T-helper 1 cell (primary cell): Measurements from ENCODE around the gene ATPAF1.
A peak's percentile ranks its signal among the peaks of the same experiment; 100 is the strongest.
"Not testable (repeated sequence)": the region's sequence is repeated elsewhere in the genome, so short reads cannot be mapped to it uniquely, and the experiment has no call there.

ENCODE experiments used
- DNase-seq, 5 donors: peaks; one replicate each; pipeline ENCODE4 v3.0.0-alpha.2; 2012 to 2020

Gene ATPAF1

GRCh38 chr1:46679789-46680573 lies 11.8 kb upstream of the ATPAF1 start:
- DNase-seq = no peak

DNA sequence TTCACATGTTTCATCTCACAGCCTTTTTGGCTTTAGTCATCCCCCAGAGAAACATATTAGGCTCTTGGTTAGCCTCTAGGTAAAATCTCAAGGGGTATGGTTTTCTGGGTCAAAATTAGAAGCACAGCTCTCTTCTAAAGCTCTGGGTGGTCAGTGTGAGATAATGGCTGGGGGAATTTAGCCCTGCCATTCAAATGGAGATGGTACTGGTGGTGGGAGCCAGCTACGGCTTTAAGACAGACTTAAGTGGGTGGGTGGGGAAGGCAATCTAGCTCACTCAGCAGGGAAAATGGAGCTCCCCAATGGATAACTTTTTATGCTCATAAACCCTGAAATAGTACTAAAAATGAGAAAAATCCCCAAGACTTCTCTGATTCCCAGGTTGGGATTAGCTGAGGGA lies 9.2 kb upstream of the ATPAF1 start:
- no peak for DNase-seq

GRCh38 chr1:46676531-46676930 lies 8.4 kb upstream of the ATPAF1 start:
- no peak for DNase-seq

DNA sequence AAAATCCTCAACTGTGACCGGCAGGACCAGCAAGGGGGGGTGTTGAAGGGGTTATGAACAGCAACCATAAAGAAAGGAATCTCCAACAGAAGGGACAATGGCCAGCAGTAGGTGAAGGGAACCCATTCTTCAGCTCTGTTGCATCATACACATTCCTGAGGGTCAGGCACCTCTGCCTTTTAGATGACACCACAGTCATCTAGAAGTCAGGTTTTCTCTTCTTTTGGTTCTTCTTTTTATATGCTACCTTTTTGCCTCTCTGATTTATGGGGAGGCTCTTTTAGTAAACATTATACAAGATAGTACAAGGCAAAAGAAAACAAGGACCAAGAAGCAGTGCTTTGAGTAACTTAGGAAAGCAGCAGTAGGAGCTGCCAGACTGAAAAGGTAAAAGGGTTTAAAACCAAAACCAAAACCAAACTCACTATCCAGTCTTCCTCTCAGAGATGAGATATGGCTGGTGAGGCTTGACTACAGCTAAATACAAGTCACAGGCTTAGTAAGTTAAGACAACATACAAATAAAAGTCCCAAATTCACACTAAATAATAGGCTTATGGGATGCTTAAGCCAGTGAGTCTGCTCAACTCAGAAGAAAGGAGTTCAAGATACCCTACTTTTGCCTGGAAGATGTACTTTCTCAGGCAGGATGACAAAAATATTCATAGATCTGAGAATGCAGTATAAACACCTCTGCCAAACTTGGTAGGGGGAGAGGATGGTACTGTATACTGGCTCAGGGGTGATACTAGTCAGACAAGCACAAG lies 7.6 kb upstream of the ATPAF1 start:
- peak in 1 of 5 donors; percentile 63 for DNase-seq

- DNase-seq = peak in 1 of 5 donors; percentile 21
Observed at GRCh38 chr1:46673749-46674182, 5.6 kb upstream of the ATPAF1 start.

- no peak for DNase-seq
Observed at GRCh38 chr1:46672696-46673095, 4.5 kb upstream of the ATPAF1 start.

DNA sequence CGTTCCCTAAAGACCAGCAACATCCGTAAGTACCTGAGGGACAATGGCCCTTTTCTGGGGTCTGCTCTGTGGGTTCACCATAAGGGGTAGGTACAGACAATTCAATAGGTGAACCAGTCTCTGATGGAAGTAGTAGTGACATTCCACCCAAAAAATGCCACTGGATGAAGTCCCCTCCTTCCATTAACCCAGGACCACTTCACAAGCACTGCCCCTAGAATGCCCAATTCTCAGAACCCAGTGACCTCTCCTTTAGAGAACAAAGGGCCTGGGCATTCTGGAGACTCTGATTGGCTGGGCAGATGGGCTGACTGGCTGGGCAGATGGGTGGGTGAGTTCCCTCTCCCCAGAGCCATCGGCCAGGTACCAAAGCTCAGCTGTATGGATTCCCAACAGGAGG lies 3.4 kb upstream of the ATPAF1 start, which contains the start of gene TEX38:
TSS of gene TEX38 (plus strand) at position 301 of the 400 bp plus-strand sequence. CDS start at position 382, 81 bp downstream.
- no peak for DNase-seq

DNA sequence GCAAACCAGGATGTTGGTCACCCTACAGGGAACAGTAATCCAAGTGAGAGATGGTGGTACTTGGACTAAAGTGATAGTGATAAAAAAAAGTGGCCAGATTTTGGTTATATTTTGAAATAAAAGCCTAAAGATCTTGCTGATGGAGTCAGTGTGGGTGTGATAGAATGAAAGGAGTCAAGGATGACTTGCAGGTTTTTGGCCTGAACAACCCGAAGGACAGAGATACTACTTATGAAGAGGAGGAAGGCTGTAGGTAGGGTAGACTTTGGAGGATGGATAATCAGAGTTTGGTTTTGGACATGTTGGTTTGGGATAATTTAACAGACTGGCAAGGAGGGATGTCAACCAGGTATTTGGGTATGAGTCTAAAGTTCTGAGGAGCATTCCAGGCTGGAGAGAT lies 2.0 kb upstream of the ATPAF1 start:
- no peak for DNase-seq

- no peak for DNase-seq
Observed at GRCh38 chr1:46665983-46666382, 2.2 kb downstream of the ATPAF1 start.

- DNase-seq = not testable (repeated sequence)
Observed at GRCh38 chr1:46662919-46663318, 5.2 kb downstream of the ATPAF1 start.

DNA sequence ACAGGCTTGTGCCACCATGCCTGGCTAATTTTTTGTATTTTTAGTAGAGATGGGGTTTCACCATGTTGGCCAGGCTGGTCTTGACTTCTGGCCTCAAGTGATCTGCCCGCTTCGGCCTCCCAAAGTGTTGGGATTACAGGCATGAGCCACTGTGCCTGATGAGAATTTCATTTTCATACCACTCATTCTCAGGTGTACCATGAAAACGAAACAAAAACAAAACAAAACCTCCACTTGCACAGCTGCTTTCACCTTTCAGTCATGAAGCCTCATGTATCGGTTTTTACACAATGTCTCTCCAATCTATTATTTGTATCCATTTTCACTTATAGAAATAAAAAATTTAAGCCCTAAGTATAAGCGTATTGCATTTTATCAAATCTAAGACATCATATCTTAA lies 8.0 kb downstream of the ATPAF1 start:
- peak in 1 of 5 donors; percentile 14 for DNase-seq

- DNase-seq = no peak
Observed at GRCh38 chr1:46659307-46659870, 8.8 kb downstream of the ATPAF1 start.

DNA sequence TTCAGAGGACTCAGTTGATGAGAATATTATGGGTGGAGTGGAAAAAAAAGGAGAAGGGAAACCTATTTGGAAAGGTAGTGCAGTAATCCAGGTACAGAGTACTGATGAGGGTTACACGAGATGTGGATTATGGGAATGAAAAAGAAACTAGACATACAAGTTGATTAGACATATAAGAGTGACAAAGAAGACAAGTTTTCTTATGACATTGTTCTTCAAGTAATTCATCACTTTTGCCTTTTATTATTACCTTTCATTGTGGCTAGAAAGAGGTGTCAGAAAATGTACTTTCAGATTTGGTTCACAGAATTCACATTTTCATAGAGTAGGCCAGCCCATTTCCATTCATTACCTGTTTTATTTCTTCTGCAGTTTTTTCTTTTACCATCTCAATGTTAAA lies 10.4 kb downstream of the ATPAF1 start:
- DNase-seq = no peak

GRCh38 chr1:46656643-46657042 lies 11.5 kb downstream of the ATPAF1 start:
- DNase-seq = no peak

DNA sequence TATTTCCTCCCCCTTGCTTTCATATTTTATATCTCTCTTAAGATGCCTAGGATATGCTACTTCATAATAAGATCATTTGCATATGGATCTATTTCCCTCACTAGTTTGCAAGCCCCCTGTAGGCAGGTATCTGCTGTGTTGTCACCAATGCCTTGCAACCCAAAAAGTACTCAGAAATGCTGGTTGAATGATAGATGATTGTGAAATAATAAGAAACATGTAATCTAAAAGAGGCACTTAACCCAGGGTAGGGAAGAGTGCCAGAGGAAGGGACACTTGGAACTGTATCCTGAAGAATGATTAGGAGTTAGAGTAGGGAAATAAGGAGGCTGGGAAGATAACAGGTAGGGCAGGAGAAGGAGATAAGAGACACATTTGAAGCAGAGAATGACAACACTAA lies 12.3 kb downstream of the ATPAF1 start:
- DNase-seq = no peak

DNA sequence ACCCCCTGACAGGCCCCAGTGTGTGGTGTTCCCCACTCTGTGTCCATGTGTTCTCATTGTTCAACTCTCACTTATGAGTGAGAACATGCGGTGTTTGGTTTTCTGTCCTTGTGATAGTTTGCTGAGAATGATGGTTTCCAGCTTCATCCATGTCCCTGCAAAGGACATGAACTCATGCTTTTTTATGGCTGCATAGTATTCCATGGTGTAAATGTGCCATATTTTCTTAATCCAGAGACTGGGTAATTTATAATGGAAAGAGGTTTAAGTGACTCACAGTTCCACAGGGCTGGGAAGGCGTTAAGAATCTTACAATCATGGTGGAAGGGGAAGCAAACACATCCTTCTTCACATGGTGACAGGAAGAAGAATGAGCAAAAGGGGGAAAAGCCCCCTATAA lies 13.5 kb downstream of the ATPAF1 start:
- not testable (repeated sequence) for DNase-seq

DNA sequence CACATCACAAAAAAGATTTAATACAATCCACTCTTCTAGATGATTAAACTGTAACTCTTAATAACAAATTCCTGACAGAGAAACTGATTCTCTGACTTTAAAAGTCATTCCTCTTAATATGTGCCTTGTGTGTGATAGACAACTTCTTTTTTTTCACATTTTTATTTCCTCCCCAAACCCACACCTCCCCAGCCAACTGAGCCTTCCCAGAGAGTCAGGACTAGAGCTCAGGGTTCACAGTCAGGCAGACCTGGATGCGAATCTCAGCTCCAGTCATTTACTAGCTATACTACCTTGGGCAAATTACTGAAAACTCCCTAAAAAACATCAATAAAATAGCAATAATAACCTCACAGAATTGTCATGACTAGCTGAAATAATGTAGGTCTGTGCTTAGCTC lies 14.2 kb downstream of the ATPAF1 start:
- DNase-seq = no peak

DNA sequence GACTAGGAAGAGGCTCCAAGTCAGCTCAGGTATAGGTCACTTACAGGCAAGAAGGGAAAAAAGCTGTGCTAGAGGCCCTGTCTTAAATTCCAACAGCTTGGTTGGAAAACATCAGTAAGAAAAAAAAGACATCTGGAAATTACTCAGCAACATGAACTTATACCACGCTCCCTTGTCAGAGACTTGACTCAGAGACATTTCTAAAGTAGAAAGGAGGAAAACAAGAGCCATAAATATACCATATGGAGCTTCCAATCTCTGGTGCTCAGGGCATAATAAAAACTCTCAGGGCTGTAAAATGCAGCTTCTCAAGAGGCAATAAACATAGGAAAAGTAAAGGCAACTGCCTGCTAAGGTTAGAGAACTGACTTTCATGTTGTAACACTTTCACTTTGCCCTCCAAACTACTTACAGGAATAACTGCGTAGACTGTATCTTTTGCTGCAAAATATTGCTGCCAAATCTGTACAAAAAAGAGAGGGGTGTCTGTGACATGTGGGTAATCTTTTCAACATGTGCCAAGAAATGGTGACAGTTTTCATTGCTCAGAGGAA lies 14.7 kb downstream of the ATPAF1 start:
- DNase-seq = no peak

DNA sequence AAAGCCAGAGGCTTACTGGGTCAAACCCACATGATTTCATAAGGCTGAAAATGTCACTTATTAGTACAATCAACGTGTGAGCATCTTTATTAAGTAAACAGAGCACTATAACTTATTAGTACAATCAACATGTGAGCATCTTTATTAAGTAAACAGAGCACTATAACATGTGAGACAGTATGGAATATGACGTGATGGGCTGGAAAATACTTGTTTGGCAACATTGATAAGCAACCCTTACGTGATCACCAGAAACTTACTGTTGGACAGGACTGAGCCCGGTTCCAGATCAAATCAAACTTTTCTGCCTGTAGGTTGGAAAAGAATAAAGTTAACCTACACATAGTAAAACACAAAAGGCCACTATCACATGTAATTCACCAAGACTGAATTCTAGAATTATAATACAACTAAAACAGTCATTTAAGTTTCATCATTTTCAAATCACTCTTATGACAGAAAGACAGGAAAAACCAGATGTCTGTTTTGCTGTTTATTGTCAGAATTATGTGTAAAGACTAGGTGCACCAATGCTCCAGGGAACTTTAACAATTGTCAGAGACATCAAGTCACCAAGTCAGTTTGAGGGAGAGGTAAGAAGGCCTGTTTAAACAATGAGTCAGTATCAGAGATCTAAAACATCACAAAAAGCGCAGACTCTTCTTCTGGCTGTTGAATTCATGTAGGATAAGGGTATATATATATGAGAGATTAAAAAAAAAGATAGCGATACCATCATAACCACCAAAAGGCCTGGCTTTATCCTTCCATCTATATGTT lies 15.7 kb downstream of the ATPAF1 start:
- DNase-seq = no peak

DNA sequence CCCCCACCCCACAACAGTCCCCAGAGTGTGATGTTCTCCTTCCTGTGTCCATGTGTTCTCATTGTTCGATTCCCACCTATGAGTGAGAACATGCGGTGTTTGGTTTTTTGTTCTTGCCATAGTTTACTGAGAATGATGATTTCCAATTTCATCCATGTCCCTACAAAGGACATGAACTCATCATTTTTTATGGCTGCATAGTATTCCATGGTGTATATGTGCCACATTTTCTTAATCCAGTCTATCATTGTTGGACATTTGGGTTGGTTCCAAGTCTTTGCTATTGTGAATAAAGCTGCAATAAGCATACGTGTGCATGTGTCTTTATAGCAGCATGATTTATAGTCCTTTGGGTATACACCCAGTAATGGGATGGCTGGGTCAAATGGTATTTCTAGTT lies 17.0 kb downstream of the ATPAF1 start:
- not testable (repeated sequence) for DNase-seq

DNA sequence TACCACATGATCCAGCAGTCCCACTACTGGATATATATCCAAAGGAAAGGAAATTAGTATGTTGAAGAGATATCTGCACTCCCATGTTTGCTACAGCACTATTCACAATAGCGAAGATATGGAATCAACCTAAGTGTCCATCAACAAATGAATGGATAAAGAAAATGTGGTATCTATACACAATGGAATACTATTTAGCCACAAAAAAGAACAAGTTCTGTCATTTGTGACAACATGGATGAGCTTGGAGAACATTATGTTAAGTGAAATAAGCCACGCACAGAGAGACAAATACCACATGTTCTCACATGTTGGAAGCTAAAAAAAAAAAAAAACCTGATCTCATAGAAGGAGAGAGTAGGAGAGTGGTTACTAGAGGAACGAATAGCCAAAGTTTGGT lies 17.7 kb downstream of the ATPAF1 start:
- no peak for DNase-seq

DNA sequence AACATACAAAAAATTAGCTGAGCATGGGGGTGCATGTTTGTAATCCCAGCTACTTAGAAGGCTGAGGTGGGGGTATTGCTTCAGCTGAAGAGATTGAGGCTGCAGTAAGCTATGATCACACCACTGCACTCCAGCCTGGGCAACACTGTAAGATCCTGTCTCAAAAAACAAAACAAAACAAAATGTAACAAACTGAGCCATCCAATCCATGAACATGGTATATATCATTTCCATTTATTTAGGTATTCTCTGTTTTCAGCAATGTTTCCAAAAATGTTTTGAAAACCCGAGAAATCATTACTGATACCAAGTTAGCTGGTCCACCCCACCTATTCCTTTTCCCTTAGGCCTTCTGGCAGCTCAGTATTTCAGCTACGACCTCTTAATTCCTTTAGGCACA lies 18.4 kb downstream of the ATPAF1 start:
- no peak for DNase-seq

DNA sequence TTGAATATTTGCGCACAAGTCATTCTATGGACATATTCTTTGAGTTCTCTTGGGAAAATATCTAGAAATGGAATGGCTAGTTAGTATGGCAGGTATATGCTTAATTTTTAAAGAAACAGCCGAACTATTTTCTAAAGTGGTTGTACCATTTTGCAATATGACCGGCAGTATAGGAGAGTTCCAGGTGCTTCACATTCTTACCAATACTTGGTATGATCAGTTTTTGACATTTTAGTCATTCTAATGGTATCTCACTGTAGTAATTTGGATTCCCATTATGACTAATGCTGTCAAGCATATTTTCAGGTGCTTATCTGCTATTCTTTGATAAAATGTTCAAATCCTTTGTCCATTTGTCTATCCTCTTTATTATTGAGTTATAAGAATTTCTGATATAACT lies 20.6 kb downstream of the ATPAF1 start:
- no peak for DNase-seq
